HG03060 (cell line): ENCODE results near the gene ALOX5.
"Not testable (repeated sequence)": the region's sequence is repeated elsewhere in the genome, so short reads cannot be mapped to it uniquely, and the experiment has no call there.

Source experiments
- ATAC-seq: cut with Tn5 transposase; IDR thresholded peaks from one replicate; pipeline ENCODE4 v1.9.1; 2021; ENCODE audit warnings: low read depth, moderate number of reproducible peaks; ENCODE audit not compliant: unreplicated experiment

The ALOX5 gene

DNA sequence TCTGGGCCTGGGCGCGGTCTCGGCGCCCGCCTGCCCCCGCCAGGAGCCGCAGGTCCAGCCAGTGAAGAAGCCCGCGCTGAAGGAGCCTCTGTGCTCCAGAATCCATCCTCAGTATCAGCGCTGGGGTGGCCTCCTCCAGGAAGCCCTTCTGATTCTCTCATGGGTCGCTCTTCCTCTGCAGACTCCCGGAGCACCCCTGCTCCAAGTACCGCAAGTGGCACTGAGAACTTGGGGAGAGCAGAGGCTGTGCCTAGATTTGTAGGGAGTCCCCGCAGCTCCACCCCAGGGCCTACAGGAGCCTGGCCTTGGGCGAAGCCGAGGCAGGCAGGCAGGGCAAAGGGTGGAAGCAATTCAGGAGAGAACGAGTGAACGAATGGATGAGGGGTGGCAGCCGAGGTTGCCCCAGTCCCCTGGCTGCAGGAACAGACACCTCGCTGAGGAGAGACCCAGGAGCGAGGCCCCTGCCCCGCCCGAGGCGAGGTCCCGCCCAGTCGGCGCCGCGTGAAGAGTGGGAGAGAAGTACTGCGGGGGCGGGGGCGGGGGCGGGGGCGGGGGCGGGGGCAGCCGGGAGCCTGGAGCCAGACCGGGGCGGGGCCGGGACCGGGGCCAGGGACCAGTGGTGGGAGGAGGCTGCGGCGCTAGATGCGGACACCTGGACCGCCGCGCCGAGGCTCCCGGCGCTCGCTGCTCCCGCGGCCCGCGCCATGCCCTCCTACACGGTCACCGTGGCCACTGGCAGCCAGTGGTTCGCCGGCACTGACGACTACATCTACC is at the start of gene ALOX5:
Gene ALOX5 (plus strand): TSS at position 641 of the 774 bp plus-strand sequence. CDS start 64 bp downstream, at position 705.
- no peak for ATAC-seq

DNA sequence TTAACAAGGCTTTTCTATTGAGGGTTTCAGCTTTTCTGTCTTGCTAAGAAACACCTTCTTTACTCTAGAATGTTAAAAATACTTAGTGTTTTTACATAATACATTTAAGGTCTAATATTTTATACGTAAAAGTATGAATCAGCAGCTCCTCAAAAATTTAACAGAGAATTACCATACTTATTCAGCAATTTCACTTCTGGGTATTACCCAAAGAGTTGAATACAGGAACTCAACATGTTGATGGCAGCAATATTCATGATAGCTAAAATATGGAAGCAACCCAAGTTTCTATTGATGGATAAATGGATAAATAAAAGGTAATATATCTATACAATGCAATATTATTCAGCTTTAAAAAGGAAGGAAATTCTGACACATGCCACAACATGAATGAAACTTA is 48.9 kb upstream of the ALOX5 start:
- no peak for ATAC-seq

DNA sequence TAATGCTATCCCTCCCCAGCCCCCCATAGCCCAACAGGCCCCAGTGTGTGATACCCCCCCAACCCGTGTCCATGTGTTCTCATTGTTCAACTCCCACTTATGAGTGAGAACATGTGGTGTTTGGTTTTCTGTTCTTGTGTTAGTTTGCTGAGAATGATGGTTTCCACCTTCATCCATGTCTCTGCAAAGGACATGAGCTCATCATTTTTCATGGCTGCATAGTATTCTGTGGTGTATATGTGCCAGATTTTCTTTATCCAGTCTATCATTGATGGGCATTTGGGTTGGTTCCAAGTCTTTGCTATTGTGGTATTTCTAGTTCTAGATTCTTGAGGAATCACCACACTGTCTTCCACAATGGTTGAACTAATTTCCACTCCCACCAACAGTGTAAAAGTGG is 47.2 kb upstream of the ALOX5 start:
- ATAC-seq, result not testable (repeated sequence)

DNA sequence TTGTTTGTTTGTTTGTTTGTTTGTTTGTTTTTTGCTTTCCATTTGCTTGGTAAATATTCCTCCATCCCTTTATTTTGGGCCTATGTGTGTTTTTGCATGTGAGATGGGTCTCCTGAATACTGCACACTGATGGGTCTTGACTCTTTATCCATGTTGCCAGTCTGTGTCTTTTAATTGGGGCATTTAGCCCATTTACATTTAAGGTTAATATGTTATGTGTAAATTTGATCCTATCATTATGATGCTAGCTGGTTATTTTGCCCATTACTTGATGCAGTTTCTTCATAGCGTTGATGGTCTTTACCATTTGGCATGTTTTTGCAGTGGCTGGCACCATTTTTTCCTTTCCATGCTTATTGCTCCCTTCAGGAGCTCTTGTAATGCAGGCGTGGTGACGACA is 42.2 kb upstream of the ALOX5 start:
- not testable (repeated sequence) for ATAC-seq

DNA sequence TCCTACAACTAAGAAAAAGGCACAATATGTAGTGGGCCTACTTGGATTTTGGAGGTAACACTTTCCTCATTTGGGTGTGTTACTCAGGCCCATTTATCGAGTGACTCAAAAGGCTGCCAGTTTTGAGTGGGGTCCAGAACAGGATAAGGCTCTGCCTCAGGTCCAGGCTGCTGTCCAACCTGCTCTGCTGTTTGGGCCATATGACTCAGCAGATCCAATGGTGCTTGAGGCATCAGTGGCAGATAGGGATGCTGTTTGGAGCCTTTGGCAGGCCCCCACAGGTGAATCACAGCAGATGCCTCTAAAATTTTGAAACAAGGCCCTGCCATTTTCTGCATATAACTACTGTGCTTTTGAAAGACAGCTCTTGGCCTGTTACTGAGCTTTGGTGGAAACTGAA is 34.1 kb upstream of the ALOX5 start:
- no peak for ATAC-seq

DNA sequence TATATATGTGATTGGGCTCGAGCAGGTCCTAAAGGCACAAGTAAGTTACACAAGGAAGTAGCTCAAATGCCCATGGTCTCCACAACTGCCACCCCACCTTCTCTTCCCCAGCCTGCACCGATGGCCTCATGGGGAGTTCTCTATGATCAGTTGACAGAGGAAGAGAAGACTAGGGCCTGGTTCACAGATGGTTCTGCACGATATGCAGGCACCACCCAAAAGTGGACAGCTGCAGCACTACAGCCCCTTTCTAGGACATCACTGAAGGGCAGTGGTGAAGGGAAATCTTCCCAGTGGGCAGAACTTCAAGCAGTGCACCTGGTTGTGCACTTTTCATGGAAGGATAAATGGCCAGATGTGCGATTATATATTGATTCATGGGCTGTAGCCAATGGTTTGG is 33.6 kb upstream of the ALOX5 start:
- not testable (repeated sequence) for ATAC-seq

DNA sequence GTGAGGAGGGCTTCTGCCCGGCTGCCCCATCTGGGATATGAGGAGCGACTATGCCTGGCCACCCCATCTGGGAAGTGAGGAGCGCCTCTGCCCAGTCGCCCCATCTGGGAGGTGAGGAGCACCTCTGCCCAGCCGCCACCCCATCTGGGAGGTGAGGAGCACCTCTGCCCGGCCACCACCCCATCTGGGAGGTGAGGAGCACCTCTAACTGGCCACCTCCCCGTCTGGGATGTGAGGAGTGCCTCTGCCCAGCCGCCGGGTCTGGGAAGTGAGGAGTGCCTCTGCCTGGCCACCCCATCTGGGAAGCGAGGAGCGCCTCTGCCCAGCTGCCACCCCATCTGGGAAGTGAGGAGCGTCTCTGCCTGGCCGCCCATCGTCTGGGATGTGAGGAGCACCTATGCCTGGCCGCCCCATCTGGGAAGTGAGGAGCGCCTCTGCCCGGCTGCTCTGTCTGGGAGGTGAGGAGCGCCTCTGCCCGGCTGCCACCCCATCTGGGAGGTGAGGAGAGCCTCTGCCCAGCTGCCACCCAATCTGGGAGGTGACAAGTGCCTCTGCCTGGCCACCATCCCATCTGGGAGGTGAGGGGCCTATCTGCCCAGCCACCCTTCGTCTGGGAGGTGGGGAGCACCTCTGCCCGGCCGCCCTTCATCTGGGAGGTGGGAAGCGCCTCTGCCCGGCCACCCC is 27.2 kb upstream of the ALOX5 start:
- not testable (repeated sequence) for ATAC-seq

DNA sequence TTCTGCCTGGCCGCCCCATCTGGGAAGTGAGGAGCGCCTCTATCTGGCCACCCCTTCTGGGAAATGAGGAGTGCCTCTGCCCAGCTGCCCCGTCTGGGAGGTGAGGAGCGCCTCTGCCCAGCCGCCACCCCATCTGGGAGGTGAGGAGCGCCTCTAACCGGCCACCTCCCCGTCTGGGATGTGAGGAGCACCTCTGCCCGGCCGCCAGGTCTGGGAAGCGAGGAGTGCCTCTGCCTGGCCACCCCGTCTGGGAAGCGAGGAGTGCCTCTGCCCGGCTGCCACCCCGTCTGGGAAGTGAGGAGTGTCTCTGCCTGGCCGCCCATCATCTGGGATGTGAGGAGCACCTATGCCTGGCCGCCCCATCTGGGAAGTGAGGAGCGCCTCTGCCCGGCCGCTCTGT is 26.6 kb upstream of the ALOX5 start:
- ATAC-seq, result not testable (repeated sequence)

DNA sequence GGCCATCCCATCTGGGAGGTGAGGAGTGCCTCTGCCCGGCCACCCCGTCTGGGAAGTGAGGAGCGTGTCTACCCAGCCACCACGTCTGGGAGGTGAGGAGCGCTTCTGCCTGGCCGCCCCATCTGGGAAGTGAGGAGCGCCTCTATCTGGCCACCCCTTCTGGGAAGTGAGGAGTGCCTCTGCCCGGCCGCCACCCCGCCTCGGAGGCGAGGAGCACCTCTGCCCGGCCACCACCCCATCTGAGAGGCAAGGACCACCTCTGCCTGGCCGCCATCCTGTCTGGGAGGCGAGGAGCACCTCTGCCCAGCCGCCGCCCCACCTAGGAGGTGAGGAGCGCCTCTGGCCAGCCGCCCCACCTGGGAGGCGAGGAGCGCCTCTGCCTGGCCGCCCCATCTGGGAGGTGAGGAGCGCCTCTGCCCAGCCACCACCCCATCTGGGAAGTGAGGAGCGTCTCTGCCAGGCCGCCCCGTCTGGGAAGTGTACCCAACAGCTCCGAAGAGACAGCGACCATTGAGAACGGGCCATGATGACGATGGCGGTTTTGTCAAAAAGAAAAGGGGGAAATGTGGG is 25.7 kb upstream of the ALOX5 start:
- not testable (repeated sequence) for ATAC-seq

DNA sequence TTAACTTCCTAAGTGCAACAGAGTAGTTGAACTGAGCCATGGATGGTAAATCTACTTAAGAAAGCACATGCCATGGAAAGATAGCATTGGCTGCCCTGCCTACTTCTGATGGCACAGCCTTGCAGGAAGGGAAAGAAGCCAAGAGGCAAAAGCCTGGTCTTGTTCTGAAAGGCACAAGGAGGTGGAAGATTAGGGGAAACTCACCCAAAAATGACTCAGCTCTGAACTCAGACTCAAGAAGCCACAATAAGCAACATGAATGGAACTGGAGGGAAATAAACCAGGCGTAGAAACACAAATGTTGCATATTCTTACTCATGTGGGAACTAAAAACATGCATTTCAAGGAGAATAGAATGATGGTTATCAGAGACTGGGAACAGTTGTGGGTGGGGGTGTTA is 20.8 kb upstream of the ALOX5 start:
- ATAC-seq, result no peak

DNA sequence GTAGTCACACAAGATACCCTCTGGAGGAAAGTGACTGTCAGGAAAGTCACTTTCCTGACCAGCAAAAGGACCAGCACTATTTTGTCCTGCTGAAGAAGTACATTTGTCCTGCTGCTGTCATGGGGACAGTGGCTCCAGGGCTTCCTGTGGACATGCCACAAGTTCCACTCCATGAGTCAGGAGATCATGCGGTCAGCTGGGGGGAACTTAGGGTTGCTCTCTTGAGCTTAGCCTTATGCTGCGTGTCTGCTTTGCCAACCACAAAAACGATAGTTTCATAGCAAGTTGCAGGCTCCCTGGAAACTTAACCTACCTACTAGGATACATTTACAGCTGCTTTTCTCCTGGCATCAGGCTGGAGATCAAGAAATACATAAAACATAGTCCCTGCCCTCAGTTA is 19.8 kb upstream of the ALOX5 start:
- ATAC-seq, result no peak

DNA sequence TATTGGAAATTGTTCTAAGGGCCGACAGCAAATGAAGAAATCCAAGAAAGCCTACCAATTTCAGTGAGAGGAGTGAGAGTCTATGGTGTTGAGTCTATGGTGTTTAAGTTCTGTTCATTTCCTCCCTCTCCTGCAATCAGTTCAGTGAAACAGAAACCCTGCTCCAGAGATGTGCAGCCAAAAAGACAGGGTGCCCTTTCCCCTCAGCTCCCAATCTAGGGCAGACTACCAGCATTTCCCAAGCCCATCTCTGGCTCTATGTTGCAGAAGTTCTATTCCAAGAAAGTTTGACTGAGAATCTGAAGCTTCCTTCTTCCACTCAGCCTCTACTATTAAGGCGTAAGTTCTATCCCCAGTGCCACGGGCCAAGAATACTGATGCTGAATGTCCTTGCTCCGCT is 18.5 kb upstream of the ALOX5 start:
- ATAC-seq, result no peak

DNA sequence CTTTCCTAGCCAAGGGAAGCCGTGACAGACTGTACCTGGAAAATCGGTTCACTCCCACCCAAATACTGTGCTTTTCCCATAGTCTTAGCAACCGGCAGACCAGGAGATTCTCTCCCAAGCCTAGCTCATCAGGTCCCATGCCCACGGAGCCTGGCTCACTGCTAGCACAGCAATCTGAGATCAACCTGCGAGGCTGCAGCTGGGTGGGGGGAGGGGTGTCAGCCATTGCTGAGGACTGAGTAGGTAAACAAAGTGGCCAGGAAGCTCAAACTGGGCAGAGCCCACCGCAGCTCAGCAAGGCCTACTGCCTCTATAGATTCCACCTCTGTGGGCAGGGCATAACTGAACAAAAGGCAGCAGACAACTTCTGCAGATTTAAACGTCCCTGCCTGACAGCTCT is 15.1 kb upstream of the ALOX5 start:
- not testable (repeated sequence) for ATAC-seq

DNA sequence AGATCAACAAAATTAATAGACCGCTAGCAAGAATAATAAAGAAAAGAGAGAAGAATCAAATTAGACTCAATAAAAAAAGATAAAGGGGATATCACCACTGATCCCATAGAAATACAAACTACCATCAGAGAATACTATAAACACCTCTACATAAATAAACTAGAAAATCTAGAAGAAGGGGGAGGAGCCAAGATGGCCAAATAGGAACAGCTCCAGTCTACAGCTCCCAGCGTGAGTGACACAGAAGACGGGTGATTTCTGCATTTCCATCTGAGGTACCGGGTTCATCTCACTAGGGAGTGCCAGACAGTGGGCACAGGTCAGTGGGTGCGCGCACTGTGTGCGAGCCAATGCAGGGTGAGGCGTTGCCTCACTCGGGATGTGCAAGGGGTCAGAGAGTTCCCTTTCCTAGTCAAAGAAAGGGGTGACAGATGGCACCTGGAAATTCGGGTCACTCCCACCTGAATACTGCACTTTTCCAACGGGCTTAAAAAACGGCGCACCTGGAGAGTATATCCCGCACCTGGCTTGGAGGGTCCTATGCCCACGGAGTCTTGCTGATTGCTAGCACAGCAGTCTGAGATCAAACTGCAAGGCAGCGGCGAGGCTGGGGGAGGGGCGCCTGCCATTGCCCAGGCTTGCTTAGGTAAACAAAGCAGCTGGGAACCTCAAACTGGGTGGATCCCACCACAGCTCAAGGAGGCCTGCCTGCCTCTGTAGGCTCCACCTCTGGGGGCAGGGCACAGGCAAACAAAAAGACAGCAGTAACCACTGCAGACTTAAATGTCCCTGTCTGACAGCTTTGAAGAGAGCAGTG is 11.8 kb upstream of the ALOX5 start:
- ATAC-seq, result not testable (repeated sequence)

DNA sequence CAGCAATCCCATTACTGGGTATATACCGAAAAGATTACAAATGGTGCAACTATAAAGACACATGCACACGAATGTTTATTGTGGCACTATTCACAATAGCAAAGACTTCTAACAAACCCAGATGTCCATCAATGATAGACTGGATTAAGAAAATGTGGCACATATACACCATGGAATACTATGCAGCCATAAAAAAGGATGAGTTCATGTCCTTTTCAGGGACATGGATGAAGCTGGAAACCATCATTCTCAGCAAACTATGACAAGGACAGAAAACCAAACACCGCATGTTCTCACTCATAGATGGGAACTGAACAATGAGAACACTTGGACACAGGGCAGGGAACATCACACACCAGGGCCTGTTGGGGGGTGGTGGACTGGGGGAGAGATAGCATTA is 6.4 kb upstream of the ALOX5 start:
- ATAC-seq, result not testable (repeated sequence)

DNA sequence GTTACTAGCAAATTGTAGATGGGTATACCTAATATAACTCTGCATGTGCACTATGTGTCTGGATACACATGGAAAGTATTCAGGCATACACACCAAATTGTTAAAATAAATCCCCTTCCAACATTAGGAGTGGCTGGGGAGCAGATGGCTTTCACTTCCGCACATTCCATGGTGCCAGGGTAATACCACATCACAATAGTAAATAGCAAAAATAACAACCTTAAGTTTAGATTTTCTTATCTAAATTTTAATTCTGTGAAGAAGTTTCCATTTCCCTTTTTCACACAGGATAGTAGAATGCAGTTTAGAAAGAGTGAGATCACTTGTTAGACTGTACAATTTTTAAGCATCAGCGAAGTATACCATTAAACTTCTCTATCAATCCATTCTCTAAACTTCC is 5.8 kb upstream of the ALOX5 start:
- ATAC-seq, result no peak

DNA sequence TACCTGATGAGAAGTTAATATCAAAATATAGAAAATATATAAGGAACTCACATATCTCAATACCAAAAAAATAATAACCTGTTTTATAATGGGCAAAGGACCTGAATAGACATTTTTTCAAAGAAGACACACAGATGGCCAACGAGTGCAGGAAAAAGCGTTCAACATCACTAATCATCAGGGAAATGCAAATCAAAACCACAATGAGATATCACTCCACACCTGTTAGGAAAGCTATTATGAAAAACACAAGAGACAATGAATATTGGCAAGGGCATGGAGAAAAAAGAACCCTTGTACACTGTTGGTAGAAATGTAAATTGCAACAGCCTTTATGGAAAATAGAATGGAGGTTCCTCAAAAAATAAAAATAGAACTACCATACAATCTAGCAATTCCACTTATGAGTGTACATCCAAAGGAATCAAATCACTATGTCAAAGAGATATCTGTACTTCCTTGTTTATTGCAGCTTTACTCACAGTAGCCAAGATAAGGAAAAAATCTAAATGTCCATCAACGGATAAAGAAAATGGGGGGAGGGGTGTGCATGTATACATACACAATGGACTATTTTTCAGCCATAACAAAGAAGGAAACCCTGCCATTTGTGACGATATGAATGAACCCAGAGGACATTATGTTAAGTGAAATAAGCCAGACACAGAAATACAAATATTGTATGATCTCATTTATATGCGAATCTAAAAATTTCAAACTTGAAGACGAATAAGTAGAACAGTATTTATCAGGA is 3.6 kb upstream of the ALOX5 start:
- ATAC-seq, result no peak

DNA sequence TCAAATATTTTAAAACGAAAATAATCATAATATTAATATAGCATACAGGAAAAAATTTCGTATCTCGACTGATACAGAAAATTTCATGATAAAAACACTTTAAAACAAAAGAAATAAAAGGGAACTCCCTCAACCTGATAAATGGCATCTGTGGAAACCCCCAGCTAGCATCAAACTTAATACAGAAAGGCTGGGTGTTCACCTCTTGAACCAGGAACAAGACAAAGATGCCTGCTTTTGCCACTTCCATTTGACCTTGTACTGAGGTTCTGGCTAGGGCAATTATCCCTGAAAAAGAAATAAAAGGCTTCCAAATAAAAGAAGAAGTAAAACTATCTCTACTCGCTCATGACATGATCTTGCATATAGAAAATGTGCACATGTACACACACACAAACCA is 2.5 kb upstream of the ALOX5 start:
- no peak for ATAC-seq

DNA sequence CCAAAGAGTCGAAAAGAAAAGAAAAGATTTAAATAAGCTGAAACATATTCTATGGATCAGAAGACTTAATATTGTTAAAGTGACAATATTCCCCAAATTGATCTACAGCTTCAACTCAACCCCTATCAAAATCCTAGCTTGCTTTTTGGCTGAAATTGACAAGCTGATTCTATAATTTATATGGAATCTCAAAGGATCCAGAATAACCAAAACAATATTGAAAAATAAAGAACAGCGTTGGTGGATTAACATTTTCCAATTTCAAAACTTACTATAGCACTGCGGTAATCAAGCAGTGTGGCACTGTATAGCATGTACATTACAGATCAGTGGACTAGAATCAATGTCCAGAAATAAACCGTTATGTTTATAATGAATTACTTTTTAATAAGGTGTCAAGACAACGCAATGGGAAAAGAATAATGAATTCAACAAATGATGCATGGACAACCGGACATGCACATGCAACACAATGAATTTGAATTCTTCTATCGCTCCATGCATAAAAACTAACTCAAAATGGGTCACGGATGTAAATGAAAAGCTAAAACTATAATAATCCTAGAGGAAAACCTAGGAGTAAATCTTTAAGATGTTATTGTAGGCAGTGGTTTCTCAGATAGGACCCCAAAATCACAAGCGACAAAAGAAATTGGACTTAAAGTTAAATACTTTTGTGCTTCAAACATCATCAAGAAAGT is 1.6 kb upstream of the ALOX5 start:
- ATAC-seq, result no peak
